H9 (cell line): ENCODE results near the gene CCL25. TPM values are rescaled to one million over a fixed set of nuclear protein-coding genes. Genes with fewer than 3 reads are reported as not detected.

Experiments used
- DNase-seq: peaks from one replicate; pipeline ENCODE4 v3.0.0-alpha.2; 2017
- H2AFZ ChIP-seq: one replicate; pipeline ENCODE4 v1.6.1; 2013; ENCODE audit warnings: mild to moderate bottlenecking, low read length, control low read depth, moderate library complexity
- H2AK5ac ChIP-seq: 2 replicates; pipeline ENCODE4 v1.6.1; 2013; ENCODE audit warnings: low read length, control low read depth, mixed read lengths; ENCODE audit not compliant: insufficient read length
- H2BK120ac ChIP-seq: one replicate; pipeline ENCODE4 v1.6.1; 2013; ENCODE audit warnings: low read depth, mild to moderate bottlenecking, low read length, control low read depth, inconsistent platforms; ENCODE audit not compliant: poor library complexity, severe bottlenecking
- H2BK12ac ChIP-seq: 2 replicates; pipeline ENCODE4 v1.6.1; 2013; ENCODE audit warnings: low read length, control low read depth, mixed read lengths, low read depth; ENCODE audit not compliant: insufficient read length
- H2BK15ac ChIP-seq: 2 replicates; pipeline ENCODE4 v1.6.1; 2013; ENCODE audit warnings: low read depth, low read length, control low read depth
- H2BK20ac ChIP-seq: one replicate; pipeline ENCODE4 v1.6.1; 2013; ENCODE audit warnings: low read depth, mild to moderate bottlenecking, low read length, control low read depth, inconsistent platforms; ENCODE audit not compliant: poor library complexity, severe bottlenecking
- H2BK5ac ChIP-seq: 2 replicates; pipeline ENCODE4 v1.6.1; 2013; ENCODE audit warnings: low read length, control low read depth, mixed read lengths; ENCODE audit not compliant: insufficient read length
- H3K14ac ChIP-seq: 2 replicates; pipeline ENCODE4 v1.6.1; 2013; ENCODE audit warnings: low read length, control low read depth; ENCODE audit not compliant: insufficient read depth
- H3K18ac ChIP-seq: 2 replicates; pipeline ENCODE4 v1.6.1; 2013; ENCODE audit warnings: low read depth, mild to moderate bottlenecking, mixed read lengths, low read length, control low read depth; ENCODE audit not compliant: insufficient read length
- H3K23ac ChIP-seq: 2 replicates; pipeline ENCODE4 v1.6.1; 2013; ENCODE audit warnings: low read length, control low read depth, mixed read lengths, low read depth; ENCODE audit not compliant: insufficient read length
- H3K23me2 ChIP-seq: 2 replicates; pipeline ENCODE4 v1.6.1; 2013; ENCODE audit warnings: low read depth, mild to moderate bottlenecking, mixed read lengths, low read length, control low read depth; ENCODE audit not compliant: insufficient read length, poor library complexity, severe bottlenecking
- H3K27ac ChIP-seq: 2 replicates; pipeline ENCODE4 v1.5.1; 2013; ENCODE audit warnings: low read length, control low read depth, mixed read lengths, low read depth; ENCODE audit not compliant: insufficient read length
- H3K27me3 ChIP-seq: 2 replicates; pipeline ENCODE4 v1.6.1; 2013; ENCODE audit warnings: low read length, control low read depth, inconsistent platforms; ENCODE audit not compliant: insufficient read depth
- H3K4ac ChIP-seq: 2 replicates; pipeline ENCODE4 v1.6.1; 2013; ENCODE audit warnings: low read depth, mild to moderate bottlenecking, control low read depth, inconsistent platforms, low read length, moderate library complexity
- H3K4me1 ChIP-seq: 2 replicates; pipeline ENCODE4 v1.6.1; 2013; ENCODE audit warnings: low read length, control low read depth, inconsistent platforms; ENCODE audit not compliant: insufficient read depth
- H3K4me2 ChIP-seq: 2 replicates; pipeline ENCODE4 v1.6.1; 2013; ENCODE audit warnings: low read length, control low read depth, mixed read lengths; ENCODE audit not compliant: insufficient read length, insufficient read depth
- H3K56ac ChIP-seq: 2 replicates; pipeline ENCODE4 v1.6.1; 2013; ENCODE audit warnings: low read depth, mild to moderate bottlenecking, mixed read lengths, low read length, control low read depth; ENCODE audit not compliant: insufficient read length
- H3K79me1 ChIP-seq: 2 replicates; pipeline ENCODE4 v1.6.1; 2013; ENCODE audit warnings: low read depth, mild to moderate bottlenecking, moderate library complexity, low read length, control low read depth, inconsistent platforms; ENCODE audit not compliant: insufficient read depth, poor library complexity, severe bottlenecking
- H3K79me2 ChIP-seq: 2 replicates; pipeline ENCODE4 v1.6.1; 2013; ENCODE audit warnings: low read length, control low read depth, inconsistent platforms; ENCODE audit not compliant: insufficient read depth
- H3K9ac ChIP-seq: 2 replicates; pipeline ENCODE4 v1.6.1; 2013; ENCODE audit warnings: low read length, control low read depth, mixed read lengths; ENCODE audit not compliant: insufficient read length; ENCODE audit errors: extremely low read depth
- H3K9me3 ChIP-seq: one replicate; pipeline ENCODE4 v1.6.1; 2013; ENCODE audit warnings: low read depth, low read length, inconsistent platforms; ENCODE audit not compliant: control insufficient read depth
- H3T11ph ChIP-seq: one replicate; pipeline ENCODE4 v1.6.1; 2013; ENCODE audit warnings: mild to moderate bottlenecking, low read length, control low read depth, inconsistent platforms
- H4K20me1 ChIP-seq: one replicate; pipeline ENCODE4 v1.6.1; 2013; ENCODE audit not compliant: control insufficient read depth, insufficient read length, insufficient read depth
- H4K5ac ChIP-seq: 2 replicates; pipeline ENCODE4 v1.6.1; 2013; ENCODE audit warnings: low read depth, mild to moderate bottlenecking, mixed read lengths, low read length, control low read depth; ENCODE audit not compliant: insufficient read length
- H4K8ac ChIP-seq: replicated peaks from 2 replicates; pipeline ENCODE4 v1.6.1; 2013; ENCODE audit warnings: low read length, control low read depth, mixed read lengths, low read depth; ENCODE audit not compliant: insufficient read length
- H4K91ac ChIP-seq: 2 replicates; pipeline ENCODE4 v1.6.1; 2013; ENCODE audit warnings: low read depth, mild to moderate bottlenecking, moderate library complexity, mixed read lengths, low read length, control low read depth; ENCODE audit not compliant: insufficient read length
- H3K27ac Mint-ChIP-seq, 3 experiments: 2 replicates in 2 of 3; 3 replicates in 1 of 3; pipeline ENCODE4 v1.8.0; 2020 to 2021; ENCODE audit warnings: mixed read lengths in 3 of 3, mild to moderate bottlenecking in 1 of 3, moderate library complexity in 1 of 3
- H3K27me3 Mint-ChIP-seq: 2 replicates; pipeline ENCODE4 v1.8.0; 2021; ENCODE audit warnings: low read depth, mild to moderate bottlenecking, moderate library complexity, mixed read lengths
- H3K36me3 Mint-ChIP-seq, 3 experiments: 2 replicates in 2 of 3; 3 replicates in 1 of 3; pipeline ENCODE4 v1.8.0; 2020 to 2021; ENCODE audit warnings: low read depth in 3 of 3, mixed read lengths in 3 of 3; ENCODE audit not compliant: insufficient read depth in 1 of 3
- H3K4me1 Mint-ChIP-seq, 2 experiments: 2 replicates each; pipeline ENCODE4 v1.8.0; 2020; ENCODE audit warnings: mixed read lengths in 2 of 2
- H3K4me3 Mint-ChIP-seq, 2 experiments: 2 replicates in 1 of 2; 3 replicates in 1 of 2; pipeline ENCODE4 v1.8.0; 2020 to 2021; ENCODE audit warnings: mild to moderate bottlenecking in 2 of 2, mixed read lengths in 2 of 2, moderate library complexity in 1 of 2
- H3K9me3 Mint-ChIP-seq, 2 experiments: 2 replicates in 1 of 2; 3 replicates in 1 of 2; pipeline ENCODE4 v1.8.0; 2020; ENCODE audit warnings: mild to moderate bottlenecking in 2 of 2, mixed read lengths in 2 of 2, moderate library complexity in 1 of 2
- WGBS: extraction: QIAGEN DNeasy Blood & Tissue Kit; methylation state at CpG from one replicate; pipeline ENCODE4 v1.1.7; 2013; ENCODE audit warnings: missing lambda C conversion rate, low lambda C conversion rate, mixed read lengths; ENCODE audit not compliant: insufficient read length; ENCODE audit errors: extremely low coverage; 5-methylcytosine and 5-hydroxymethylcytosine counted together
- total RNA-seq: library from RNA; stranded (reverse); gene quantifications from 2 replicates; pipeline ENCODE4 v1.2.1, GENCODE V29; 2021
- TF ChIP-seq, protein P1 (sequence below): fragments of 200-600 bp; sonication (generic); conservative IDR thresholded peaks from 3 replicates; pipeline ENCODE4 v1.8.0; 2021; ENCODE audit warnings: antibody characterized with exemption, mild to moderate bottlenecking

The CCL25 gene
- total RNA-seq, 1 experiment from 2014 or later: not detected

DNA sequence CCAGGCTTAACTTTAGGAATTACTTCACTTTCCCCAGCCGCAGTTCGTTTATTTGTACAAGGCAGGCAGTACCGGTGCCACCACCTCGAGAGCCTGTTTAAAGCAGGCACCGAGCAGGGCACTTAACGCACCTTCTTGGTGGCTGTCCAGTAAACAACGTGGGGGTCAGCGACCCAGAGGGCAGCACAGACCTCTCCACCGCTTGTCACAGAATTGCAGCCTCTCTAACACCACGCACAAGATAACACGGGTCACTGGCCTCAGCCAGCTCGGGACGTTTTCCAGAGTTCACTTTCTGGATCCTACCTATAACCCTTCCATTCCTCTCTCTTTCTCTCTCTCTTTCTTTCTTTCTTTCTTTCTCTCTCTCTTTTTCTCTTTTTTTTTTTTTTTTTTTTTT, 30.3 kb upstream of the CCL25 start:
- no peak overlapping the region for H3K27ac ChIP-seq
- no peaks in the 10 kb centered on the region for H3K79me1 ChIP-seq
- no peak overlapping the region for H2BK5ac ChIP-seq
- H3K9me3 ChIP-seq: no peaks in the 10 kb centered on the region
- no peaks in the 10 kb centered on the region for H3K4me1 ChIP-seq
- no peaks in the 10 kb centered on the region; a peak in 1 of 5 replicates for H3K9me3 Mint-ChIP-seq
- H3K9ac ChIP-seq: no peak overlapping the region
- no peak overlapping the region for H4K8ac ChIP-seq
- no peaks in the 10 kb centered on the region for H3K27me3 Mint-ChIP-seq
- no peaks in the 10 kb centered on the region for H3K4me1 Mint-ChIP-seq
- H3K23me2 ChIP-seq: no peaks in the 10 kb centered on the region
- no peak overlapping the region for H2BK15ac ChIP-seq
- no peak overlapping the region for H3T11ph ChIP-seq
- no peak overlapping the region for H3K56ac ChIP-seq
- no peak overlapping the region for H4K91ac ChIP-seq
- H2BK12ac ChIP-seq: no peak overlapping the region
- no peak for DNase-seq
- H2BK20ac ChIP-seq: no peak overlapping the region
- H3K27ac Mint-ChIP-seq: no peak overlapping the region; a peak in 1 of 7 replicates
- TF ChIP-seq, protein P1, sequence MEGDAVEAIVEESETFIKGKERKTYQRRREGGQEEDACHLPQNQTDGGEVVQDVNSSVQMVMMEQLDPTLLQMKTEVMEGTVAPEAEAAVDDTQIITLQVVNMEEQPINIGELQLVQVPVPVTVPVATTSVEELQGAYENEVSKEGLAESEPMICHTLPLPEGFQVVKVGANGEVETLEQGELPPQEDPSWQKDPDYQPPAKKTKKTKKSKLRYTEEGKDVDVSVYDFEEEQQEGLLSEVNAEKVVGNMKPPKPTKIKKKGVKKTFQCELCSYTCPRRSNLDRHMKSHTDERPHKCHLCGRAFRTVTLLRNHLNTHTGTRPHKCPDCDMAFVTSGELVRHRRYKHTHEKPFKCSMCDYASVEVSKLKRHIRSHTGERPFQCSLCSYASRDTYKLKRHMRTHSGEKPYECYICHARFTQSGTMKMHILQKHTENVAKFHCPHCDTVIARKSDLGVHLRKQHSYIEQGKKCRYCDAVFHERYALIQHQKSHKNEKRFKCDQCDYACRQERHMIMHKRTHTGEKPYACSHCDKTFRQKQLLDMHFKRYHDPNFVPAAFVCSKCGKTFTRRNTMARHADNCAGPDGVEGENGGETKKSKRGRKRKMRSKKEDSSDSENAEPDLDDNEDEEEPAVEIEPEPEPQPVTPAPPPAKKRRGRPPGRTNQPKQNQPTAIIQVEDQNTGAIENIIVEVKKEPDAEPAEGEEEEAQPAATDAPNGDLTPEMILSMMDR: no peak
- H4K20me1 ChIP-seq: no peaks in the 10 kb centered on the region
- no peak overlapping the region for H3K4me2 ChIP-seq
- no peak overlapping the region for H4K5ac ChIP-seq
- peaks cover 0 to 2% (median 0%) of the 10 kb centered on the region in 3 experiments; a peak in 1 of 7 replicates for H3K36me3 Mint-ChIP-seq
- H2BK120ac ChIP-seq: no peak overlapping the region
- no peak overlapping the region for H3K4me3 Mint-ChIP-seq
- H2AFZ ChIP-seq: no peak overlapping the region
- no peaks in the 10 kb centered on the region for H3K79me2 ChIP-seq
- no peak overlapping the region for H3K14ac ChIP-seq
- H3K18ac ChIP-seq: no peak overlapping the region
- WGBS: no CpG with 5 or more reads among the region's 13 CpGs
- H3K27me3 ChIP-seq: no peaks in the 10 kb centered on the region
- H3K23ac ChIP-seq: no peak overlapping the region
- H3K4ac ChIP-seq: no peak overlapping the region
- H2AK5ac ChIP-seq: no peak overlapping the region
